GM19452 (cell line): Measurements from ENCODE around the gene ZNF649.

Experiments used
- ATAC-seq: cut with Tn5 transposase; IDR thresholded peaks from one replicate; pipeline ENCODE4 v1.9.1; 2021; ENCODE audit not compliant: unreplicated experiment

The ZNF649 gene

GRCh38 chr19:51889934-51890333, 14.9 kb downstream of the ZNF649 start:
- no peak for ATAC-seq

- ATAC-seq, result no peak
These were observed 17.0 kb downstream of the ZNF649 start, which contains the start of gene ZNF577 for GRCh38 chr19:51887522-51888498. Gene ZNF577, minus strand, starts transcription at chr19:51887951. Its CDS starts 7,569 bp downstream, at chr19:51880382.

GRCh38 chr19:51884713-51885112, 20.1 kb downstream of the ZNF649 start:
- ATAC-seq, result no peak

GRCh38 chr19:51882518-51882917, 22.3 kb downstream of the ZNF649 start:
- ATAC-seq, result no peak

- ATAC-seq, result no peak
These were observed 31.7 kb downstream of the ZNF649 start for GRCh38 chr19:51873097-51873496.

GRCh38 chr19:51861870-51862622, 42.8 kb downstream of the ZNF649 start:
- ATAC-seq, result no peak
